Caco-2 (cell line): ENCODE results near the gene EFNA3. TPM values are rescaled to one million over a fixed set of nuclear protein-coding genes. Genes with fewer than 3 reads are reported as not detected.

ENCODE experiments used
- BruUV-seq: library from RNA; stranded (reverse); fragments of 400-500 nt; replicated peaks from 2 replicates; lab custom pipeline; 2021; lab: Mats Ljungman, UMichigan
- CTCF ChIA-PET: fragments of 300-600 bp; sonication (Branson Sonifier 250); formaldehyde crosslinking; loops from one replicate; lab custom pipeline; 2022; ENCODE audit warnings: antibody characterized with exemption; lab: Charles Lee
- POLR2A ChIA-PET: fragments of 300-600 bp; sonication (Branson Sonifier 250); formaldehyde crosslinking; loops from one replicate; lab custom pipeline; 2022; ENCODE audit warnings: antibody characterized with exemption; lab: Charles Lee
- DNase-seq, 2 experiments: peaks; one replicate each; pipeline versions ENCODE4 v3.0.0 to v3.0.0-alpha.2; 2020 to 2022
- H3K27me3 ChIP-seq: replicated peaks from 2 replicates; pipeline ENCODE4 v1.6.0; 2011; ENCODE audit warnings: low read length; ENCODE audit not compliant: control insufficient read depth, insufficient read depth
- H3K36me3 ChIP-seq: 2 replicates; pipeline ENCODE4 v1.5.1; 2011; ENCODE audit warnings: low read length; ENCODE audit not compliant: control insufficient read depth, insufficient read depth
- H3K4me1 ChIP-seq: fragments of 250-450 bp; sonication (Bioruptor Pico); 2 replicates; pipeline ENCODE4 v1.5.1; 2020; ENCODE audit warnings: mild to moderate bottlenecking
- H3K4me3 ChIP-seq: 2 replicates; pipeline ENCODE4 v1.5.1; 2011; ENCODE audit warnings: low read depth, mild to moderate bottlenecking, control low read depth, low read length
- H3K9me3 ChIP-seq: fragments of 250-450 bp; sonication (Bioruptor Pico); 2 replicates; pipeline ENCODE4 v1.5.1; 2020; ENCODE audit warnings: mild to moderate bottlenecking, moderate library complexity
- H3K27ac Mint-ChIP-seq: one replicate; pipeline ENCODE4 v1.8.0; 2022; ENCODE audit warnings: mixed read lengths; ENCODE audit not compliant: unreplicated experiment
- H3K27me3 Mint-ChIP-seq: one replicate; pipeline ENCODE4 v1.8.0; 2022; ENCODE audit warnings: mixed read lengths; ENCODE audit not compliant: insufficient read depth, unreplicated experiment
- H3K36me3 Mint-ChIP-seq: one replicate; pipeline ENCODE4 v1.8.0; 2022; ENCODE audit warnings: mild to moderate bottlenecking, mixed read lengths; ENCODE audit not compliant: insufficient read depth, unreplicated experiment
- H3K4me1 Mint-ChIP-seq: one replicate; pipeline ENCODE4 v1.8.0; 2022; ENCODE audit warnings: low read depth, mixed read lengths; ENCODE audit not compliant: unreplicated experiment
- H3K4me3 Mint-ChIP-seq: one replicate; pipeline ENCODE4 v1.8.0; 2022; ENCODE audit warnings: mild to moderate bottlenecking, moderate library complexity, mixed read lengths; ENCODE audit not compliant: unreplicated experiment
- H3K9me3 Mint-ChIP-seq: one replicate; pipeline ENCODE4 v1.8.0; 2022; ENCODE audit warnings: mixed read lengths; ENCODE audit not compliant: unreplicated experiment
- intact Hi-C: fragments of 100-400 bp; cut with micrococcal nuclease; formaldehyde crosslinking; loops from one replicate; pipeline ENCODE4 v1.10.0; 2022; ENCODE audit not compliant: unreplicated experiment
- total RNA-seq: library from RNA; stranded (reverse); gene quantifications from 2 replicates; pipeline ENCODE4 v1.2.3, GENCODE V29; 2022
- TF ChIP-seq, protein P1 (sequence below), 2 experiments: fragments of 200-600 bp in 1 of 2; IDR thresholded peaks; 1 replicate in 1 of 2; 2 replicates in 1 of 2; pipeline versions ENCODE4 v1.5.1 to v1.8.0; 2011 to 2022; ENCODE audit warnings: antibody characterized with exemption in 1 of 2, control low read depth in 1 of 2, inconsistent platforms in 1 of 2, low read depth in 1 of 2, low read length in 1 of 2, mild to moderate bottlenecking in 1 of 2, moderate library complexity in 1 of 2; ENCODE audit not compliant: insufficient read depth in 1 of 2, severe bottlenecking in 1 of 2, unreplicated experiment in 1 of 2

EFNA3 gene
- total RNA-seq, 1 experiment from 2014 or later = 3.5 TPM

DNA sequence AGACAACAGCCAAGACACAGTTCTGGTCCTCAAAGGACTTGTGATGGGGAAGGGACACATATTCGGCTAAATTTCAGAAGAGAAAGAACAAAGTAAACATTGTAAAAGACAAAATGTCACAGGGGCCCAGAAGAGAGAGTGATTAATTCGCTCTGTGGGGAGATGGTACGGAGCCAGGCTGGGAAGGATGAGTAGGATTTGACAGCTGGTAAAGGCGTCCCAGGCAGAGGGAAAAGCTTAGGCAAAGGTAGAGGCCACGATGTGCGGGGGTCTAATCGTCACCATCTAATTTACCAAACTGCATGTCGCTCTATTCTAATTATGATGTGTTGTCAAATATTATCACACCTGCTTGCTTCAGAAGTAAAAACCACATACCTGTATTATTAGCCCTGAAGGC is 31.7 kb downstream of the EFNA3 start:
- H3K36me3 ChIP-seq = no peaks in the 10 kb centered on the region
- TF ChIP-seq, protein P1, sequence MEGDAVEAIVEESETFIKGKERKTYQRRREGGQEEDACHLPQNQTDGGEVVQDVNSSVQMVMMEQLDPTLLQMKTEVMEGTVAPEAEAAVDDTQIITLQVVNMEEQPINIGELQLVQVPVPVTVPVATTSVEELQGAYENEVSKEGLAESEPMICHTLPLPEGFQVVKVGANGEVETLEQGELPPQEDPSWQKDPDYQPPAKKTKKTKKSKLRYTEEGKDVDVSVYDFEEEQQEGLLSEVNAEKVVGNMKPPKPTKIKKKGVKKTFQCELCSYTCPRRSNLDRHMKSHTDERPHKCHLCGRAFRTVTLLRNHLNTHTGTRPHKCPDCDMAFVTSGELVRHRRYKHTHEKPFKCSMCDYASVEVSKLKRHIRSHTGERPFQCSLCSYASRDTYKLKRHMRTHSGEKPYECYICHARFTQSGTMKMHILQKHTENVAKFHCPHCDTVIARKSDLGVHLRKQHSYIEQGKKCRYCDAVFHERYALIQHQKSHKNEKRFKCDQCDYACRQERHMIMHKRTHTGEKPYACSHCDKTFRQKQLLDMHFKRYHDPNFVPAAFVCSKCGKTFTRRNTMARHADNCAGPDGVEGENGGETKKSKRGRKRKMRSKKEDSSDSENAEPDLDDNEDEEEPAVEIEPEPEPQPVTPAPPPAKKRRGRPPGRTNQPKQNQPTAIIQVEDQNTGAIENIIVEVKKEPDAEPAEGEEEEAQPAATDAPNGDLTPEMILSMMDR (IDR thresholded peaks at IDR 0.05; ENCODE audit: insufficient read depth in 1 of 2, low read depth in 1 of 2, low read length in 1 of 2, severe bottlenecking in 1 of 2, unreplicated experiment in 1 of 2) = no peak
- BruUV-seq = no TSS peak
- DNase-seq = no peak
- H3K4me3 Mint-ChIP-seq = no peak overlapping the region
- no peaks in the 10 kb centered on the region for H3K9me3 ChIP-seq
- peaks cover 28% of the 10 kb centered on the region for H3K4me1 ChIP-seq
- POLR2A ChIA-PET = no interaction called here
- H3K27ac Mint-ChIP-seq = no peak overlapping the region
- H3K36me3 Mint-ChIP-seq = no peaks in the 10 kb centered on the region
- H3K4me3 ChIP-seq = no peak overlapping the region
- H3K27me3 ChIP-seq = no peaks in the 10 kb centered on the region
- H3K9me3 Mint-ChIP-seq = no peaks in the 10 kb centered on the region
- peaks cover 6% of the 10 kb centered on the region for H3K4me1 Mint-ChIP-seq
- CTCF ChIA-PET = interaction anchor here (0.6 kb wide), 1 partner anchor 13 kb away, joined by 4 read pairs; no protein-coding TSS in a partner anchor
- intact Hi-C loops = no loop called here
- no peaks in the 10 kb centered on the region for H3K27me3 Mint-ChIP-seq

DNA sequence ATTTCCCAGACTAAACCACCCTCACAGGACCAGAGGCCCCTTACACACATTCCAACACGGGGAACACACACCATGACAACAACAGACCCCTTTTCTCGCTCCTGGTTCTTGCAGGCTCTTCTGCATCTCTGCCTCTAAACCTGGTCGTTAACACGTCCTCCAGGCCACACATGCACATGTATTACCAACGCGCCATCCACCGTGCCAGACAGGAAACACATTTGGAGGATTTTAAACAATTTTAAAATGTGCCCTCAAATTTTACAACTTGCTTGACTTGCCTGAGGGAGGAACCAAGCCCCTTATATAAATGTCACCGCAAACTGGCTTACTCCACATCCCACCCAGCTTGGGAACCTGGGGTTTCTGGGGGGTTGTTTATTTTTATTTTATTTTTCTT is 32.2 kb downstream of the EFNA3 start:
- Histone ChIP-seq H3K4me3 (no peak overlapping the region), H3K27me3 (no peaks in the 10 kb centered on the region), H3K9me3 (no peaks in the 10 kb centered on the region), H3K36me3 (no peaks in the 10 kb centered on the region), H3K4me1 (peaks cover 24% of the 10 kb centered on the region)
- no peak overlapping the region for H3K4me3 Mint-ChIP-seq
- no TSS peak for BruUV-seq
- peaks cover 1% of the 10 kb centered on the region for H3K4me1 Mint-ChIP-seq
- no peak for DNase-seq
- TF ChIP-seq, protein P1 (IDR thresholded peaks at IDR 0.05; ENCODE audit: insufficient read depth in 1 of 2, low read depth in 1 of 2, low read length in 1 of 2, severe bottlenecking in 1 of 2, unreplicated experiment in 1 of 2) = no peak
- ChIA-PET CTCF (interaction anchor here (0.6 kb wide), 1 partner anchor 12 kb away, joined by 4 read pairs; no protein-coding TSS in a partner anchor), POLR2A (no interaction called here)
- no peaks in the 10 kb centered on the region for H3K36me3 Mint-ChIP-seq
- H3K27ac Mint-ChIP-seq = no peak overlapping the region
- intact Hi-C loops = no loop called here
- no peaks in the 10 kb centered on the region for H3K27me3 Mint-ChIP-seq
- H3K9me3 Mint-ChIP-seq = no peaks in the 10 kb centered on the region

DNA sequence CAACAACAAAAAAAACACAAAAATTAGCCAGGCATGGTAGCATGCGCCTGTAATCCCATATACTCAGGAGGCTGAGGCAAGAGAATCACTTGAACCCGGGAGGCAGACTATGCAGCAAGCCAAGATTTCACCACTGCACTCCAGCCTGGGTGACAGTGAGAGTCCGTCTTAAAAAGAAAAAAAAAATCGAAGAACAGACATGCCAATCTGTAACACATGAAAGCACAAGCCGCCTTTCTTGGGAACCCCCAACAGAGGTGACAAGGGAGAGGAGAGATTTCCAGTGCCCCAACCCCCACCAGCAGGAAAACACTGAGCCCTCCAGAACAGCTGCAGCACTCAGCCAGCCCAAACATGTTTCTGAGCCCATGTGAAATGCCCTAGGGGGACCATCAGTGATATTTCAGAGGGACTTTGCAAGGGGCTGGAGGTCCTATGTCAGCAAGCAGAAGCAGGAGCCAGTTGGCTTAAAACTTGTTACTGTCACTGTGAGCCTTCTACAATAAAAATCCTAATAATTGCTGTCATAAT is 34.9 kb downstream of the EFNA3 start:
- H3K36me3 ChIP-seq = no peaks in the 10 kb centered on the region
- CTCF ChIA-PET = no interaction called here
- no TSS peak for BruUV-seq
- H3K9me3 ChIP-seq = no peaks in the 10 kb centered on the region
- TF ChIP-seq, protein P1 (IDR thresholded peaks at IDR 0.05; ENCODE audit: insufficient read depth in 1 of 2, low read depth in 1 of 2, low read length in 1 of 2, severe bottlenecking in 1 of 2, unreplicated experiment in 1 of 2) = no peak
- Mint-ChIP-seq H3K9me3 (no peaks in the 10 kb centered on the region), H3K27ac (no peak overlapping the region), H3K36me3 (no peaks in the 10 kb centered on the region), H3K27me3 (no peaks in the 10 kb centered on the region), H3K4me3 (no peak overlapping the region), H3K4me1 (no peaks in the 10 kb centered on the region)
- no peak overlapping the region for H3K4me3 ChIP-seq
- POLR2A ChIA-PET = no interaction called here
- intact Hi-C loops = no loop called here
- no peak for DNase-seq
- no peaks in the 10 kb centered on the region for H3K27me3 ChIP-seq
- no peaks in the 10 kb centered on the region for H3K4me1 ChIP-seq
